Mammary epithelial cell (primary cell): ENCODE measurements around the gene ZNF331.
"Not testable (repeated sequence)": the region's sequence is repeated elsewhere in the genome, so short reads cannot be mapped to it uniquely, and the experiment has no call there.

Experiments used
- EZH2 ChIP-seq: IDR thresholded peaks from 2 replicates; pipeline ENCODE4 v1.6.1; 2012; ENCODE audit warnings: low read length, inconsistent platforms, borderline replicate concordance
- TF ChIP-seq, protein P1 (sequence below), 2 donors: IDR thresholded peaks in 1 of 2; conservative IDR thresholded peaks in 1 of 2; 2 replicates each; pipeline ENCODE4 v1.5.1; 2011 to 2012; ENCODE audit warnings: inconsistent platforms in 2 of 2, low read length in 2 of 2, mild to moderate bottlenecking in 2 of 2, control low read depth in 1 of 2, low read depth in 1 of 2; ENCODE audit not compliant: insufficient read depth in 1 of 2; ENCODE audit errors: extremely low read depth in 1 of 2

DNA sequence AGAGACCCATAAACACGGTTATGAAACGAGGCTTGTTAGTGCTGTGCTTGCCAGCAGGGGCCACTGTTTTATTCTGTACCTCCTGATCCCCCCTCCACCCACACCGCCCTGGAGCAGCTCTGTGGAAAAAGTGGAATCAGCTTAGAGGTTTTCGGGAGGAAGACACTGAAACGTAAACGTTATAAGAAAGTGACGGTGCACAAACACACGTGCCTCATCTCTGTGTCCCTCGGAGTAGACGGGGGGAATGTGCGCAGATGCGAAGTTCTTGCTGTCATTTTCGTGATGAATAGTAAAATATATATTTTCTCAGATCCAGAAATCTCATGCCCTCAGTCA, 33.6 kb upstream of the ZNF331 start:
- TF ChIP-seq, protein P1, sequence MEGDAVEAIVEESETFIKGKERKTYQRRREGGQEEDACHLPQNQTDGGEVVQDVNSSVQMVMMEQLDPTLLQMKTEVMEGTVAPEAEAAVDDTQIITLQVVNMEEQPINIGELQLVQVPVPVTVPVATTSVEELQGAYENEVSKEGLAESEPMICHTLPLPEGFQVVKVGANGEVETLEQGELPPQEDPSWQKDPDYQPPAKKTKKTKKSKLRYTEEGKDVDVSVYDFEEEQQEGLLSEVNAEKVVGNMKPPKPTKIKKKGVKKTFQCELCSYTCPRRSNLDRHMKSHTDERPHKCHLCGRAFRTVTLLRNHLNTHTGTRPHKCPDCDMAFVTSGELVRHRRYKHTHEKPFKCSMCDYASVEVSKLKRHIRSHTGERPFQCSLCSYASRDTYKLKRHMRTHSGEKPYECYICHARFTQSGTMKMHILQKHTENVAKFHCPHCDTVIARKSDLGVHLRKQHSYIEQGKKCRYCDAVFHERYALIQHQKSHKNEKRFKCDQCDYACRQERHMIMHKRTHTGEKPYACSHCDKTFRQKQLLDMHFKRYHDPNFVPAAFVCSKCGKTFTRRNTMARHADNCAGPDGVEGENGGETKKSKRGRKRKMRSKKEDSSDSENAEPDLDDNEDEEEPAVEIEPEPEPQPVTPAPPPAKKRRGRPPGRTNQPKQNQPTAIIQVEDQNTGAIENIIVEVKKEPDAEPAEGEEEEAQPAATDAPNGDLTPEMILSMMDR (conservative IDR thresholded peaks at IDR 0.05 in 1 of 2, IDR thresholded peaks at IDR 0.05 in 1 of 2; ENCODE audit: extremely low read depth in 1 of 2, insufficient read depth in 1 of 2, low read depth in 1 of 2, low read length in 2 of 2) = not testable (repeated sequence)
- TF ChIP-seq EZH2 = not testable (repeated sequence)
